ENCODE results near the gene DGCR6L.
"Not testable (repeated sequence)": the region's sequence is repeated elsewhere in the genome, so short reads cannot be mapped to it uniquely, and the experiment has no call there.

- not testable (repeated sequence) for TF ChIP-seq CTCF, POLR2AphosphoS5 (IDR thresholded peaks at IDR 0.05)
Observed at GRCh38 chr22:20303229-20303534, 16.7 kb downstream of the DGCR6L start.
